ENCODE data around the gene MAPK12. TPM values are rescaled to one million over a fixed set of nuclear protein-coding genes. Genes with fewer than 3 reads are reported as not detected.

The MAPK12 gene
- total RNA-seq, 4 donors from 2014 or later: 3.1 to 5.1 (median 3.7) TPM

- Histone ChIP-seq H3K9me3 (no peaks in the 10 kb centered on the region), H3K4me1 (peaks cover 5 to 6% of the 10 kb centered on the region in 2 donors), H3K4me3 (replicated peaks in 1 of 3) (no peak overlapping the region), H3K36me3 (peaks cover 53 to 65% of the 10 kb centered on the region in 2 donors), H3K27me3 (no peaks in the 10 kb centered on the region), H3K27ac (no peak overlapping the region)
- WGBS, 2 donors: 94 to 96% methylated on average over 26 to 35 of the region's 43 CpGs
- DNase-seq: no peak
- TF ChIP-seq CTCF (IDR thresholded peaks at IDR 0.05) (no peak), POLR2A (IDR thresholded peaks at IDR 0.05) (no peak)
- intact Hi-C loops (cut with DNase I): loop anchor here (10.0 kb wide), 1 partner anchor 294 kb away; no protein-coding TSS in a partner anchor
Observed at GRCh38 chr22:50218153-50218995, 43.1 kb downstream of the MAPK12 start.

DNA sequence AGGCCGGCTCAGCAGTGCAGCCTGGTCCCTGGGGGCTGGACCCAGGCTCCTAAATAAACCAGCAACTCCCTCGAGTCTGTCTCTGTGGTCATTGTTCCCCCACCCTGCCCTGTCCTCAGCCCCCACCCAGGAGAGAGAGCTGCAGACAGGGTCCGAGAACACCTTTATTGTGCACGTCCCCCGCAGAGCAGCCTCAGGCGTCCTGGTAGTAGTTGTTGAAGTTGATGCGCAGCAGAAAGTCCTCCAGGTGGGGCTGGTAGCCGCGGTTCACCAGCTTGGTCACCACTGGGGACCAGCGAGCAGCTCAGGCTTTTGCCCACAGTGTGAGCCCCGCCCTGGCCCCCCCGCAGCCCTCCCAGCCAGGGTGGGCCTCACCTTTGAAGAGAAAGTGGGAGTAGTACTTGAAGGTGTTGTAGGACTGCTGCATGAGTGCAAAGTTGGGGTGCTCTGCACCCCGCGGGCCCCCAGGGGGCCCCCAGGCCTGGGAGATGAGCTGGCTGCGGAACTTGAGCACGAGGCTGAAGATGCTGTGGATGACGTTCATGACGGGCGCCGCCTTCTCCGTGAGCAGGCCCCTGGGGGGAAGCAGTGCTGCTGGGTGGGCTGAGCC is 43.8 kb downstream of the MAPK12 start:
- H3K36me3 ChIP-seq: peaks cover 53 to 58% of the 10 kb centered on the region in 2 donors
- peaks cover 5 to 6% of the 10 kb centered on the region in 2 donors for H3K4me1 ChIP-seq
- WGBS, 2 donors: 80 to 90% methylated on average over 2 to 12 of the region's 21 CpGs
- H3K9me3 ChIP-seq: no peaks in the 10 kb centered on the region
- no peak overlapping the region for H3K27ac ChIP-seq
- intact Hi-C loops (cut with DNase I): loop anchor here (10.0 kb wide), 1 partner anchor 293 kb away; no protein-coding TSS in a partner anchor
- H3K4me3 ChIP-seq (replicated peaks in 1 of 3): no peak overlapping the region
- H3K27me3 ChIP-seq: no peaks in the 10 kb centered on the region
- no peak for TF ChIP-seq CTCF (IDR thresholded peaks at IDR 0.05)
- no peak for TF ChIP-seq POLR2A (IDR thresholded peaks at IDR 0.05)
- DNase-seq: no peak

GRCh38 chr22:50216684-50217520 is 44.6 kb downstream of the MAPK12 start:
- intact Hi-C loops (cut with DNase I): loop anchor here (10.0 kb wide), 1 partner anchor 292 kb away; no protein-coding TSS in a partner anchor
- H3K9me3 ChIP-seq: no peaks in the 10 kb centered on the region
- H3K27ac ChIP-seq: no peak overlapping the region
- H3K27me3 ChIP-seq: no peaks in the 10 kb centered on the region
- H3K36me3 ChIP-seq: peaks cover 58 to 60% of the 10 kb centered on the region in 2 donors
- peaks cover 5 to 6% of the 10 kb centered on the region in 2 donors for H3K4me1 ChIP-seq
- no peak overlapping the region for H3K4me3 ChIP-seq (replicated peaks in 1 of 3)
- no peak for TF ChIP-seq POLR2A (IDR thresholded peaks at IDR 0.05)
- no peak for TF ChIP-seq CTCF (IDR thresholded peaks at IDR 0.05)
- DNase-seq: no peak
- WGBS, 2 donors: 93 to 96% methylated on average over 5 to 29 of the region's 57 CpGs

GRCh38 chr22:50216055-50216683 is 45.3 kb downstream of the MAPK12 start:
- Histone ChIP-seq H3K27ac (no peak overlapping the region), H3K9me3 (no peaks in the 10 kb centered on the region), H3K4me1 (peaks cover 5 to 6% of the 10 kb centered on the region in 2 donors), H3K4me3 (replicated peaks in 1 of 3) (no peak overlapping the region), H3K36me3 (peaks cover 54 to 56% of the 10 kb centered on the region in 2 donors), H3K27me3 (no peaks in the 10 kb centered on the region)
- intact Hi-C loops (cut with DNase I): loop anchor here (10.0 kb wide), 1 partner anchor 291 kb away; no protein-coding TSS in a partner anchor
- TF ChIP-seq POLR2A (IDR thresholded peaks at IDR 0.05) (no peak), CTCF (IDR thresholded peaks at IDR 0.05) (no peak)
- WGBS, 2 donors: 76 to 84% methylated on average over 7 to 12 of the region's 15 CpGs
- DNase-seq: no peak

Measured in thyroid gland (tissue), 4 donors.